HG03064 (cell line): ENCODE data around the gene CISD3.

Experiments
- ATAC-seq: cut with Tn5 transposase; IDR thresholded peaks from one replicate; pipeline ENCODE4 v1.9.1; 2021; ENCODE audit warnings: low read depth; ENCODE audit not compliant: unreplicated experiment

The CISD3 gene

GRCh38 chr17:38741921-38742410 is 11.8 kb downstream of the CISD3 start:
- no peak for ATAC-seq

- ATAC-seq = no peak
Measured at GRCh38 chr17:38742411-38743308, 12.5 kb downstream of the CISD3 start.

GRCh38 chr17:38743556-38744171 is 13.5 kb downstream of the CISD3 start:
- ATAC-seq = no peak

GRCh38 chr17:38745545-38745944 is 15.4 kb downstream of the CISD3 start:
- no peak for ATAC-seq

GRCh38 chr17:38746004-38746848 is 16.1 kb downstream of the CISD3 start:
- ATAC-seq = no peak

GRCh38 chr17:38746849-38747462 is 16.8 kb downstream of the CISD3 start:
- no peak for ATAC-seq

- no peak for ATAC-seq
Measured at GRCh38 chr17:38747463-38748148, 17.5 kb downstream of the CISD3 start.

GRCh38 chr17:38748149-38748891 is 18.2 kb downstream of the CISD3 start, which contains the start of gene PCGF2:
Gene PCGF2, minus strand, starts transcription at chr17:38748336. Its CDS starts 7,934 bp downstream, at chr17:38740402.
- no peak for ATAC-seq

GRCh38 chr17:38748892-38749222 is 18.7 kb downstream of the CISD3 start:
- no peak for ATAC-seq

GRCh38 chr17:38749223-38750043 is 19.3 kb downstream of the CISD3 start:
- ATAC-seq = no peak

- no peak for ATAC-seq
Measured at GRCh38 chr17:38750044-38750311, 19.8 kb downstream of the CISD3 start.

GRCh38 chr17:38750312-38751121 is 20.4 kb downstream of the CISD3 start:
- no peak for ATAC-seq

GRCh38 chr17:38751144-38751807 is 21.1 kb downstream of the CISD3 start:
- ATAC-seq = no peak

- ATAC-seq = no peak
Measured at GRCh38 chr17:38751808-38752307, 21.7 kb downstream of the CISD3 start.

- ATAC-seq = peak; percentile 65
Measured at GRCh38 chr17:38752308-38753070, 22.3 kb downstream of the CISD3 start, which contains the start of gene PSMB3. Gene PSMB3, plus strand, starts transcription at chr17:38752741. Its CDS starts 86 bp downstream, at chr17:38752827.

- ATAC-seq = no peak
Measured at GRCh38 chr17:38753071-38753506, 22.9 kb downstream of the CISD3 start.
